Occipital lobe (tissue), 2 donors: Measurements from ENCODE around the gene FAM193A. TPM values are rescaled to one million over a fixed set of nuclear protein-coding genes. Genes with fewer than 3 reads are reported as not detected.
"Not testable (repeated sequence)": the region's sequence is repeated elsewhere in the genome, so short reads cannot be mapped to it uniquely, and the experiment has no call there.

ENCODE experiments used
- DNase-seq: peaks from one replicate; lab custom pipeline; 2025; lab: John Stamatoyannopoulos, UW
- total RNA-seq: library from RNA; depleted of rRNA; stranded (reverse); fragments of >200 nt; gene quantifications from one replicate; pipeline ENCODE4 v1.2.3, GENCODE V29; 2014

The FAM193A gene
- total RNA-seq, 1 donor from 2014 or later: 15.0 TPM

DNA sequence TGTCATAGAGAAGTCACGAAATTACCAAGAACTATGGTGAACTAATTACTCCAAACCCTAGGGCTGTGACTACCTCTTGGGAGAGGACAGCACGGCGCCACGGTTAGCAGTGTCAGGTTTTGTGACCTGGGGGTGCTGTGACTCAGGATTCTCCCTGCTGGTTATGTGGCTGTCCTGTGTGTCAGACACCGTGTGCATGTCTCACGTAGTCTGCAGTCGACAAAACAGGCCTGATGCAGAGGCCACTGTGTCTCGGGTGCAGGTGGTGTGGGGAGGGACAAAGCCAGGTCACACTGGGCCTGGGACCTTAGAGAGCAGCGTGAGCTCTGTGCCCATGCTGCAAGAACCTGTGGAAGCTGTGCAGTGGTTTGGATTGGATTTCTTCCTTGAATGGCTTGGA is 185.6 kb downstream of the FAM193A start:
- no peak for DNase-seq

DNA sequence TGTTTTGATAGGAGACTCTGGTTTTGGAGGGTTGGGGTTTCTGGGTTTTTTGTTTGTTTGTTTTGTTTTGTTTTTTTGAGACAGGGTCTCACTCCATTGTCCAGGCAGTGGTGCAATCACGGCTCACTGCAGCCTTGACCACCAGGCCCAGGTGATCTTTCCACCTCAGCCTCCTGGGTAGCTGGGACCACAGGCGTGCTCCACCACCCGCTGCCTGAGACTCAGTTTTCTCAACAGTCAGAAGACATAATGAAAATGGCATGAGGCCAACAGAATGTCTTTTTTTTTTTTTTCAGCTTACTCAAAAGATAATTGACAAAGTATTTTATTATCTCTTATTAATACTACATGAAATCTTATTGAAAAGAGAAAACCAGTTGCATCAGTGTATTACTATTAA is 187.3 kb downstream of the FAM193A start:
- no peak for DNase-seq

DNA sequence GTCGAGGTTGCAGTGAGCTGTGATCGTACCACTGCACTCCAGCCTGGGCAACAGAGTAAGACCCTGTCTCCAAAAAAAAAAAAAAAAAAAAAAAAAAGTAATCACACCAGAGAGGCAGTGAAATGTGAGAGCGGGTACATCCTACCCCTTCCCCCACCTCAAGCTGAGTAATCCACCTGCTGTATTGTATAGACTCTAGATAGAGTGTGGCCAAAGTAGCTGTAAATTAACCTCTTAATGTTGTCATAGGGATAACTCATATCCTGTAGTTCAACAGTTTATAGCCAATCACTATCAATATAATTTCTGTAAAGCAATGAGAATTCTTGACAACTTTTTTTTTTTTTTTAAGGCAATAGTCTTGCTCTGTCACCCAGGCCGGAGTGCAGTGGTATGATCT is 188.9 kb downstream of the FAM193A start:
- no peak for DNase-seq

DNA sequence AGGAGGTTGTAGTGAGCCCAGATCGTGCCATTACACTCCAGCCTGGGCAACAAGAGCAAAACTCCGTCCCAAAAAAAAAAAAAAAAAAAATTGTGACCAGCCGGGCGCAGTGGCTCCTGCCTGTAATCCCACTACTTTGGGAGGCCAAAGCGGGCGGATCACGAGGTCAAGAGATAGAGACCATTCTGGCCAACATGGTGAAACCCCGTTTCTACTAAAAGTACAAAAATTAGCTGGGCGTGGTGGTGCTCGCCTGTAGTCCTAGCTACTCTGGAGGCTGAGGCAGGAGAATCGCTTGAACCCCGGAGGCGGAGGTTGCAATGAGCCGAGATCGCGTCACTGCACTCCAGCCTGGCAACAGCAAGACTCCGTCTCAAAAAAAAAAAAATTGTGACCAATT is 190.4 kb downstream of the FAM193A start:
- DNase-seq: not testable (repeated sequence)

DNA sequence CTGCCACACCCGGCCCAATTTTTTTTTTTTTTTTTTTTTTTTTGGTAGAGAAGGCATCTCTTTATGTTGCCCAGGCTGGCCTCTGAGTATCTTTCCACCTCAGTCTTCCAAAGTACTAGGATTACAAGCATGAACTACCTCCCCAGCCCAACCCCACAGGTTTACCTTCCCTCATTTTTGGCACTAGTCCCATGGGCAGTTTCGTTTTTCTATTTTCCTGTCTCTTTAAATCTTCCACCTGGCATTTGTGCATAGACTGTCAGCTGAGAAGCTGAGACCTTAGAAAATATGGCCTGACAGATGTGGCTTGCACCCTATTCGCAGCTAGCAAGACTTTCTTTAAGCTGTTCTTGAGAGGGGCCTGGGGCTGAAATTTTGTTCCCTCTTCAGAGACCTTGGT is 191.8 kb downstream of the FAM193A start:
- DNase-seq: no peak

DNA sequence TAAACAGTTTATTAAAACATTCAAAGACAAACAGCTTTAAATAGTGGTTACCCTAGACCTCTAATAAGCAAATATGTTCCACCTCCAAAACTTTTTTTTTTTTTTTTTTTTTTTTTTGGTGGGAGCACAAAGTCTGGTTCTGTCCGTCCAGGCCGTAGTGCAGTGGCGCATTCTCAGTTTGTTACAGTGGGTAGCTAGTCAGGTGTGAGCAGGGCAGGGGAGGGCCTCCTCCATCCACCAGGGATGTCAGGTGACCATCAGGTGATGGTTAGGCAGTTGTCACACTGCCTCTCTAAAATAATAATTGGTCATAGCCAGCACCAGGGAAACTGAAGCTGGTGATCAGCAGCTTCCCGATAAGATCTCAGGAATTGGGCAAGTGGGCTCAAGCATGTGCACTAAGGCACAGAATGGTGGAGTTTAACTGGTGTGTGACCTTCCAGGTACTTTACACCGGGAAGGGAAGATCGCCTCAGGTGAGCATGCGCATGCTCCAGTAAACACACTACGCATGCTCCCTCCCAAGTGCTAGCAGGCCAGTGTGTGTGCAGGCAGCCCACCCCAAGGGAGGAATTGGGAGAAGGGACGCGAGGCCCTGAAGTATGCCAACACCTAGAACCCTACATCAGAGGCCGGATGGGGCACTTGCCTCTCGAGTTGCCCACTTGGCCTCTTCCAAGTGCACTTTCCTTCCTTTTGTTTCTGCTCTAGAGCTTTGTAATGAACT is 192.5 kb downstream of the FAM193A start:
- no peak for DNase-seq

DNA sequence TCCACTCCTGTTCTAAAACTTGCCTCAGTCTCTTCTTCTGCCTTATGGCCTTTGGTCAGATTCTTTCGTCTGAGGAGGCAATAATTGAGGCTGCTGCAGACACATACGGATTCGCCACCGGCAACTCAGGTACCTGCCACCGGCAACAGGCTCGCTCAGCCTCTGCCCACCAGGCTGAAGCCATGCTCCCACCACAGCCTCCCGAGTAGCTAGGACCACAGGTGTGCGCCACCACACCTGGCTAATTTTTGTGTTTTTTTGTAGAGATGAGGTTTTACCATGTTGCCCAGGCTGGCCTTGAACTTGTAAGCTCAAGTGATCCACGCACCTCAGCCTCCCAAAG is 193.1 kb downstream of the FAM193A start:
- DNase-seq: no peak

DNA sequence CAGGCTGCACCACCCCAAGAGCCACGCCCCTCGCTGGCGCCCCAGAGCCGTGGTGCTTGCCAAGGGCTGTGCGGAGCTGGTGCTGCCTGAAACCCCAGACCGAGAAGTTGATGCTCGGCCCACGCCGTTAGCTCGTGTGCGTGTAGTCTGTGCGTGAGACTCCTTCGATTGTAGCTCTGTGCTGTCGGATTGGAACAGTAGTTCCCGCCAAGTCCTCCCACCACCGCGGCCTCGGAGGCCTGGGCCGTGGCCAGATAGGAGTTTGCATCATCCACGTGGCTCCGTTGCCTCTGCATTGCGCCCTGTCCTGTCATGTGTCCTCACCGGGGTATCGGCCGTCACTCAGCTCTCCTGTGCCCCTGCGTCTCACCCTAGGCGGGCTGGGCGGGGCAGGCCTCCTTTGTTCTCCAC is 195.5 kb downstream of the FAM193A start:
- DNase-seq: no peak

DNA sequence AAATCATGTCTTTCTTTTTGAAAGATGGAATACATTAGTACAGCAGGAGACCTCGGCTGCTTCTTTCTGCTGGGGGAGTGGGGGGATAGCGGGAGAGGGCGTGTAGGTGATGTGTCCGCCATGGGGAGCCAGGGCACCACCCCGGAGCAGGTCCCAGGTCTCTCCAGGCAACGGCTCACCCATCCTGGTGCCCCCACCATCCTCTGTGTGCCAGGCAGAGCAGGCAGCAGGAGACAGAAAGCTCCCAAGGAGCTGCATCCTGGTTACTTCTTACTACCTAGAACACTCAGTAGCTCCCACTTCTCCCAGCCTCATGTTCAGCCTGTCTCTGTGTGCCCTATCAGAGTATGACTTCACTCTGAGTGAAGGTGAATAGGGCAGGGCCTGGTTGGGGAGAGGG is 196.1 kb downstream of the FAM193A start:
- no peak for DNase-seq

DNA sequence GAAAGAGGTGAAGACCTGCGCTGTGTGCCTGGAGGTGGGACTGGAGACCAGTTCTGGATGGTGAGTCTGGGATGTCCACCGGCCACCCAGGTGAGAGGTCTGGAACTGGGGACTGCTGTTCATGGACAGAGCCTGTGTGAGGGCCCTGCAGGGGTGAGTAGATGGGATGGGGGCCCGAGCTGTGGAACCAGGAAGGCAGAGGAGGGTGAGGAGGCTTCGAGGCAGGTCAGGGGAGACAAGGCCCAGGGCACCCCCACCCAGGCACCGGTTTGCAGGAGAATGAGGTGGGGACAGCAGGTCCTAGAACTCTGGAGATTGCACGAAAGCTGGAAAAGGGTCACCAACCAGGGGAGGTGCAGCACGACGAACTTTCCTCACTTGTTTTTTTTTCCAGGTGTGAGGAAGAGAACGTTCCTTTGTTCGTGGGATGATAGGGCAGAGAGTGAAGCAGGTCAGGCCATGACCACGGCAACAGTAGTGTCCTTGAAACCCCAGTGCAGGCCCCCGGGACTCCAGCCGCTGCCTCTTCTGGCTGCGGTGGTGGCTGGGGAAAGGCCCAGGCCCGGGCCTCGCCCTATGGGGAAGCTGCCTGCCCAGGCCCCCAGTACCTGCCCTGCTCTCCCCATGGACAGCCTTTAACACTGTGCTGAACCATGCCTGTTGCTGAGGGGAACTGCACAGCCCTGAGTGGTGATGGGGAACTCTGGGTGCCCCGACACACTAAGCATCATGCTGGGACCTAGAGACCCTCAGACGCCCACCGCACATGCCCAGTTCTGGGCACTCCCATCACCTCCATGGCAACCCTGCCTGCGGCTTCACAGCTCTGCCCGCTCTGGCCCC is 196.8 kb downstream of the FAM193A start:
- DNase-seq: no peak

DNA sequence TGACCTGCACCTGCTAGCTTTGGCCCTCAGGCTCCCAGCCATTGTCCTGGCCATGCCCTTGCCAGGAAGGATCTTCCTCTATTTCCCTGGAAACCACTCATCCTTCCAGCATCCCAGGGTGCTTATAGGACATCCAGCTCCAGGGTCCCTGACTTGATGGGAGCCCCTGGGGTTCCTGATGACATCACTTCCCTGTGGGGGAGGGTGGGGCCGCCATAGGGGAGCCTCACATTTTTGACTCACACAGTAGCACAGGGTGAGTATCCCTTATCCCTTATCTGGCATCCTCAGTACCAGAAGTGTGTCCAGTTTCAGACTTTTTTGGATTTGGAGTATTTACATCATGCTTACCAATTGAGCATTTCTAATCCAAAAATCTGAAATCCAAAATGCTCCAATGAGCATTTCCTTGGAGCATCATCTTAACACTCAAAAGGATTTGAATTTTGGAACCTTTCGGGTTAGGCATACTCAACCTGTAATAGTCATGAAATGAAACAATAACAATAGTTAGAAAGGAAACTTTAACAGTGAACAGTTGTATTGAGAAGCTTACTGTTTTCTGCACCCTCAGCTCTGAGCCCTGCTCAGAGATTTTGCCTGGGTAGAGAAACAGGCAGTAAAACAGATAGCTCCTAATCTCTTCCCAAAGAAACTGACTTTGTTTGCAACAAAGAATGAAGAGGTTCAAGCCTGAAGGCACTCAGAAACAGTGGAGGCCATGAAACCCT is 197.6 kb downstream of the FAM193A start:
- no peak for DNase-seq

DNA sequence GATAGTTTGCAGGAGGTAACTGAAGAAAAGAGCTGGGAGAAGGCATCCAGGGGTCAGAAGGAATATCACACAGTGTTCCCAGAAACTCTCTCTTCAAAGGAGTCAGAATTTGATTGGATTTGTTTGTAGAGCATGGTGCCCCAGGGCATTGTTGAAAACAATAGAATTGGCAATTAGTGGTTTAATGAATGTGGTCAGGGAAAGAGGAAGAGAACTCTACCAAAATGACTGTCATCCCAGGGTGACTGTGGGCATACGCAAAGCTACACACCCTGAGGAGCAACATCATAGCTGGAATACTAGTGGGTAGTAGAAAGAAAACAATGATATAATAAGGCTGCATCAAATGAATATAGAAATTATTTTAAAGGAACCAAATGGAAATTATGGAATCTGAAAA is 198.2 kb downstream of the FAM193A start:
- DNase-seq: no peak

DNA sequence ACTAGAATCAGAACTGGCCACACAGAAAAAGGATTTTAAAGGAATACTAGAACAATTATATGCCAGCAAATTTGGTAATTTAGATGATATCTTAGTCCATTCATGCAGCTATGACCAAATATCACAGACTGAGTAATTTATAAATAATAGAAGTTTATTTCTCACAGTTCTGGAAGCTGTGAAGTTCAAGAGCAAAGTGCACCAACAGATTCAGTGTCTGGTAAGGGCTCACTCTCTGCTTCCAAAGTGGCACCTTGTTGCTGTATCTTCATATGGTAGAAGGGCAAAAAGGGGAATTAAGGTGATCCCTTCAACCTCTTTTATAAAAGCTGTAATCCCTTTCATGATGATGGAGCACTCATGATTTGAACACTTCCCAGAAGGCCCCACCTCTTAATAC is 199.4 kb downstream of the FAM193A start:
- DNase-seq: no peak

DNA sequence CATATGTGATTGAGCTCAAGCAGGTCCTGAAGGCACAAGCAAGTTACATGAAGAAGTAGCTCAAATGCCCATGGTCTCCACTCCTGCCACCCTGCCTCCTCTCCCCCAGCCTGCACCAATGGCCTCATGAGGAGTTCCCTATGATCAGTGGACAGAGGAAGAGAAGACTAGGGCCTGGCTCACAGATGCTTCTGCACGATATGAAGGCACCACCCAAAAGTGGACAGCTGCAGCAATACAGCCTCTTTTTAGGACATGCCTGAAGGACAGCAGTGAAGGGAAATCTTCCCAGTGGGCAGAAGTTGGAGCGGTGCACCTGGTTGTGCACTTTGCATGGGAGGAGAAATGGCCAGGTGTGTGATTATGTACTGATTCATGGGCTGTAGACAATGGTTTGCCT is 201.8 kb downstream of the FAM193A start:
- not testable (repeated sequence) for DNase-seq

DNA sequence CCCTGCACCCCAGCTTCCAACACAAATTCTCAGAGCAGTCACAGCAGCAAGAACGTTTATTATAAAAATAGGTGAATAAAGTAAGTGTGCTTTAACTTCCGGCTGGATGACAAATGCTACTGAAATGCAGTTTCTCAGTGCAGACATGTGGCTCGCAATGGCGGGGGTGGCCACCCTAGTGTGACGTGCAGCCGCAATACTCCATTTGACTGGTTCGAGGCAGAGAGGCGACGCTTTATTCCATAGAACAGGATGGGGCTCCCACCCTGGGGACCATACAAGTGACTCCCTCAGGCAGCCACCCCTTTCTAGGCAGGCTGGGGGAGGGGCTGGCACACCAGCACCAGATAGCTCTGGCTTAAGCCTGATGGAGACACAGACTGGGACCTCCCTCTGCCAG is 205.2 kb downstream of the FAM193A start:
- no peak for DNase-seq

DNA sequence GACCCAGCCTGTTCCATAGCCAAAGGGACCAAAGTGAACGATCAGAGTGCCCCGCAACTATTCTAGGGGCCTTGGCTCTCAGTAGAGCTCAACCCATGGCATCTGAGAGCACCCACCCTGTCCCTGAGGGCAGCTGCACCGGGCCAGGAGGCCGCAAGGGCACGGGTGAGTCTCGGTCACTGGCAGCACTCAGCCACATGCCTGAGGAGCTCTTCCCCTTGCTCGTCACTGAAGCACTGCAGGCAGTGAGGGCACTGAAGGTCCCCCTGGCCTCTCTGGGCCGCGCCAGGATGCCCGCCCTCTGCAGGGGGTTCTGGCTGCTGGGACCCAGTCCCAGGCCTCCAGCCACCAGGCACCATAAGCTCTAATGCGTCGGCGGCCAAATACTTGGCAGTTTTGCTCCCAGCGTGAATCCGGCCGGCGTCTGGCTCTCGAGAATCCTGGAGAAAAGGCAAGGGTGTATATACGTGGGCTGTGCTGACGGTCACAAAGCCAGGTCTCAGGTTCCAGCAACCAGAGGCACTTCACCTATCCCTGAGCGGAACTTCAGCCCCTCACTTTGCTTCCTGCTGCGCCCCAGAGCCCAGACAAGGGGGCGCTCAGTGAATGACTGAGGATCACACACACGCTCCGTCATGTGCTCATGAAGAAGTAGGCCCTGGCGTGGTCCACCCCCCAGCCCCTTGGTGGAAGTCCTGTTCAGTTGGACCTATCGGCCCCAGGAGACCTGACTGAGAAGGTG is 205.8 kb downstream of the FAM193A start:
- DNase-seq: no peak

DNA sequence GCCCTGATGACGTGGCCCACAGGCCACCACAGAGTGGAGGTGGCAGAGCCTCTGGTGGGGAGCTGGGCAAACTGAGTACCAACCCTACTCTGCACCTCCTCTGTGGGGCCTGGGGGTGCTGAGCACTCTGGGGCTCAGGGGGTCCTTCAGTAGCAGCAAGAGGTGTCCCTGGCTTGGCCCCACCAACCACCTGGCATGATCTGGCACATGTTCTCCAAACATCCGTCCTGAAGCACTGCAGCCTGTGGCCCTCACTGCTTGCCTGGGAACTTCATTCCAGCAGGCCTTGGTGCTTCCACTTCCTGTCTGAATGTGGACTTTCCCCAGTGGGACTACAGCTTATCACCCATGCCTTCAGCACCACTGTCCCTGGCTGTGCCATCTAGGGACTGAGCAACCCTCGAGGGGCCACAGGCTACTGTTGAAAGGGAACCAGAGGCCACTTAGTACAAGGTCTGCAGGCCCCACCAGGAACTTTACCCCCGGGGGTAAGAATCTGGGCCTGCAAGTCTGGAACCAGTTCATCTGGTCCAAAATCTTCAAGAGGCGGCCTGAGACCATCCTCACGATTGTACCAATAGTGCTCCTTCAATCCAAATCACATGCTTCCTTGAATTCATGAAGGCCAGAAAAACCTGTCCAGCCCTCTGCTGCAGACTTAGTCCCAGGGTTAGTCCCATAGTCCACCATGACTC is 206.5 kb downstream of the FAM193A start:
- no peak for DNase-seq

DNA sequence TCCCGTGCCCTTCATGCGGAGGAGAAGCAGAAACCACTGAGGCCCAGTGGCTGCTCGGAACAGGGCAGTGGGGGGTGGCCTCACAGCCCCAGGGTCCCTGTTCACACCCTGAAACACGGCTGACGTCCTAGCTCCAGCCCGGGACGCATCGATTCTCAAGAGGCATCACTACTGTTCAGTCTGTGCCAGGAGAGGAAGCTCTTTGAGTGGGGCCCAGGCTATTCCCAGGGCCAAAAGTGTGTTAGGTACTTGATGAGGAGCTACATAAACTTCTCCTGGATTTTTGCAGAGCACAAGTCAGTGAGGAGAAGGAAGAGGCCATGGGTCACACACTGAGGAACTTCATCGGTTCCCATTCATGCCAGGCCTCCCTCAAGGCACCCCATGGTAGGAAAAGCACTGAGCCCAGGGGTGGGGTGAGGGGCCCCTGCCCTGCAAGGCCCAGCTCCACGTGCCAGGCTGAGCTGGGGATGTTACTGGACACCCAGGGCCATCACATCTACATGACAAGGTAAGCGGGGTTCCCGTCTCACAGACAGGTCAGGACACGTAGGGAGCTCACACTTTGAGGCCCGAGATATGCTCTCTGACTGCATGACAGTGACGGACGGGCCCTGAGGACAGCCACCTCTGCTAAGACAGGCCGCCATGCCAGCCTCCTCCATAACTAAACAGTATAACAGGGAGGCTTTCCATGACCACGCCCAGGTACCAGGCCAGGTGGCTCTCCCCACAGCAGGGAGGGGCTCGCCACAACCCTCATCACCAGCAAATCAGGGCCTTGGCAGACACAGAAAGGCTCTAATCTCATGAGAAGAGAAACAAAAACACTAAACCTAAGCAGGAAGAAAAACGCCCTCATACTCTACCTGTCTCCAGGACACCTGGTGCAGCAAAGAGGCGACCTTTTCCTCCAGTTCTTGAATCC is 207.3 kb downstream of the FAM193A start:
- no peak for DNase-seq

DNA sequence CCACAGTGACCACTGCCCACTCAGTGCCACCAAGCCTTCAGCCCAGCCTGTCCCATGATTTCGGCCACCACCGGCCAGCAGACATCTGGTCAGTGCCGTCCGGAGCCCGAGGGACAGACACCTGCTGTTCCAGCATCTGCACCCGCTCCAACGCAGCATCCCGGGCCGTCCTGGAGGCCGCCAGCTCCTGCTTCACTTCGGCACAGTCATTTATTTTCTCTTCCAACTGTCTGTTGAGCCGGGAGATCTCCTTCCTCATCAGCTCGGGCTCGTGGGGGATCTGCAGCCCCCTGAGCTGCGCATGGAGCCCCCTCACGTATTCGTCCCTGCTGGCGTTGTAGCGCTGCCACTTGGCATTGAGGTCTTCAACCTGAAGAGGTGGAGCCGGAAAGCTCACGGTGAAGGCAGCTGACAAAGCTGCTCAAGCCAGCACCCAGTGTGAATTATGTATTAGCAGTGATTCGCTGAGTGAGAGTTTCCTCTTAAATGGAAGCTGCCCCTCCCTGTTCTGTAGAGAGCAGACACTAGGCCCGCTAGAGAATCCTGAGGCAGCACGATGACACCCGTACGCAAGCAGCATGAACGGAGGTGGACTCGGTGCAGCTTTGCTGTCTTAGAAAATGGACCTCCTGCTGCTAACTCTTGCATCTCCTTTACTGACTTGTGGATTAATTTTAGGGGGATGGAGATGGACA is 208.3 kb downstream of the FAM193A start:
- no peak for DNase-seq
